GM19239 (cell line): Measurements from ENCODE around the gene POMT1.
"Not testable (repeated sequence)": the region's sequence is repeated elsewhere in the genome, so short reads cannot be mapped to it uniquely, and the experiment has no call there.

Experiments
- DNase-seq: peaks from one replicate; pipeline ENCODE4 v3.0.0; 2011; ENCODE audit warnings: low spot score; ENCODE audit not compliant: insufficient read length
- FAIRE-seq: peaks from 2 replicates; lab custom pipeline; 2011; peaks lifted over from hg19 to GRCh38; lab: Jason Lieb, UNC

POMT1 gene

DNA sequence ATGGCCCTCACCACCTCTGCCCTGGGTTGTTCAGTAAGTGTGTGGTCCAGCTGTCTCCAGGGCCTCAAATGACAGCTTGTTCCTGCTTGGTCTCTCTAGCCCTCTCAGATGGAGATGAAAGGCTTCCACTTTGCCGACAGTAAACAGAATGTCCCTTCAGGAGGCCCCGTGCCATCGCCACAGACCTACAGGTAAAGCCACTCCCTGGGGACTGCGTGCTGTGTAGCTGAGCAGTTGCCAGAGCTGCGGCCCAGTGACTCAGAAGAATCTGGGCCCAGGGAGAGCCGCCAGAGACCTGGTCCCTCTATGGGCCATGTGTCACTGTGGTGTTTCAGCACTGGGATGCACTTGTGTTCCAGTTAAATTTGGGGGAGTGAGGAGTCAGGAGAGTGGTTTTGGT is 10.6 kb upstream of the POMT1 start:
- FAIRE-seq (no peak), DNase-seq (no peak)

DNA sequence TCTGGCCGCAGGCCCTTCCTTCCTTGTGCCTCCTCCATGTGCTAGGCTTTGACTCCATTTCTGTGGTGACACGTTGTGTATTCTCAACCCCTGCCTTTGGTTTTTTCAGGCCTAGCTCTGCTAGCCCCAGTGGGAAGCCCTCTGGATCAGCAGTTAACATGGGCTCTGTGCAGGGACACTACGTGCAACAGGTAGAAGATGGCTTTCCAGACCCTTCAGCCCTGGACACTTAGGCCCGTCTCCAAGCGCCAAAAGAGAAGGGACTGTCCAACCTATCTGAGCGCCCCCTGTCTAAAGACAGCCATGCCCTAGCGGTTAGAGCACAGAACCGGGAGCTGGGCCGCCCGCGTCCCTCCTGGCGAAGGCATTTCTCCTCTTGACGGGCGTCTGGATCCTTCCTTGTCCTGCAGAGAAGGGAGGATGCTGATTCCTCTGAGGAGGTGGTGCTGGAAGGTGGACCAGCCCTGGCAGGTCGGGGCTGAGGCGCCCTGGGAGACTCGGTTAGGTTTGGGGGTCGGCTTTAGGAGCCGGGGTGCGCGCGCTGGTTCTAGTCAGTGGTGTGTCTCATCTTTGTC is 8.3 kb upstream of the POMT1 start:
- no peak for DNase-seq
- no peak for FAIRE-seq

DNA sequence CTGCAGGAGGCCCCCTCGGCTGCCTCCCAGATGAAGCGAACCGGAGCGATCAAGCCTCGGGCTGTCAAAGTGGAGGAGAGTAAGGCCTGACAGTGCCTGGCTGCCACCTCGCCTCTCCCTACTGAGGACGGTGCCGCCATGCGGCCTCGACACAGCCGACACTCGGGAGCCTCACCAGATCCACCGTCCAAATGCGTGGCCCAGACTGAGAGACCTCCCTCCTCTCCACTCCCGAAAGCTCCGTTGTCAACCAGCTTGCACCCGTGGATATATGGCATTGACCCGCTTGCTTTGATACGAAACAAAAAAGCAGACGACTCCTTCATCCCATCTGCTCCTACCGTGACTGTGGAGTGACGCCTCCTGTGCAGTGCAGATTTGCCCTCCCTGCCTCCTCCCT is 6.9 kb upstream of the POMT1 start:
- DNase-seq = no peak
- FAIRE-seq = no peak

DNA sequence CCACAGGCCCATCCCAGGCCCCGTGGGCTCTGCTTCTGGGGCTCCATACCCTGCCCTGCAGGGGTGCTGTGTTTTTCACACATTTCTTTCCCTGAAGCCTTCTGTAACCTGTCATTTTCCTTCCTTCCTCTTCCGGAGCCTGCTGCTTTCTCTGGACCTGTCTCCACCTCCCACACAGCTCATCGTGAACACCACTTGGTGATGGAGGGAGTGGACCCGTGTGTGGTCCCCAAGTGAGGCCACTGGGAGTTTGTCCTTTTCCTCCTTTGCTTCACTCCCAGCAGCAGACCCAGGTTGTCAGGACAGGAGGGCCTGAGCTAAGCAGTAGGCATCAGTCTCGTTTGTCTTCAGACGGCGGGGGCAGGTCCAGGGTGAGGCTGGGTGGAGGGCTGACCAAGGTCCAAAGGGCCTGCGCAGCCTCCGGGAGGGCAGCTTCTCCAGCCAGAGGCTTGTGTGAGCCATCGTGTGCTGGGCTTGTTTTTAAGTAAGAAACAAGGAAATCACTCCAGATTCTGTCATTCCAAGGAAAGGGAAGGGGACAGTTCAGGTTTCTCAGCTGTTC is 5.8 kb upstream of the POMT1 start:
- FAIRE-seq = no peak
- DNase-seq = no peak

DNA sequence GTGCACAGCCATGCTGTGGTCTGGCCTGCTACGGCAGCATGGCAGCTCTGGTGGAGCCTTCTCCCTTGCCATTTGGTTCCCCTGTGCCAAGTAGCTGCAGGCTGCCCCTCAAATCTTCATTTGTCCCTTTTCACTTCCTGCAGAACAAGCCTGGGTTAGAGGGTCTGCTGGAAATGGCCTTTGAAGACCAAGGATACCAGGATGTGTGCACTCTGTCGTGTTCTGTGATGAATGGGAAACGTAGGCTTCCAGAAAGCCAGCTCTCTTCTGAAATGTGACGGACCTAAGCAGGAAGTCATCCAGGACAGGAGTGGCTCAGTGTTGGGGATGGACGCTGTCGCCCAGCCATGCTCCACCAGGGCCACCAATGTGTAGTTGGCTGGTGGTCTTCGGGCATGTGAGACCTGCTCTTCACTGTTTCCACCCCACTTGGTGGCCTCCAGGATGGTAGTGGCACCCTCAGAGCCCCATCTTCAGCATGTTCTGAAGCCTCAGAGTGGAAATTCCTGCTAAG is 3.4 kb upstream of the POMT1 start:
- FAIRE-seq (no peak), DNase-seq (no peak)

DNA sequence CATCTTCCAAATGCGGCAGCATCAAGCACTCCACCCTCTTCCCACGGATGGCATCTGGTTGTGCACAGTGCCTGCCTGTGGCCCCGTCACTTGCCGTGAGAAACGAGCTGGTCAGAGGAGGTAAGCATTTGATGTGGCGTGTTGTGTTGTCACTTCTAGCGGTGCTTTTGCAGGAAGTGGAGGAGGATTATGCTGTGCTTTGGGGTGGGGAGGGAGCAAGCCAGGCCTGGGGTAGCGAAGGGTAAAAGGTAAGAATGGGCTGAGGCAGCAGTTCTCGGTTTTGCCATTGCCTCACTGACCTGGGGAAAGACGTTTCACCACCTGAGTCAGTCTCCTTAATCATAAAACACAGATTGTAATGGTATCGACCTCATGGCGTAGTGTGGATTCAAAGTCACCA is 2.3 kb upstream of the POMT1 start:
- no peak for FAIRE-seq
- DNase-seq = no peak

DNA sequence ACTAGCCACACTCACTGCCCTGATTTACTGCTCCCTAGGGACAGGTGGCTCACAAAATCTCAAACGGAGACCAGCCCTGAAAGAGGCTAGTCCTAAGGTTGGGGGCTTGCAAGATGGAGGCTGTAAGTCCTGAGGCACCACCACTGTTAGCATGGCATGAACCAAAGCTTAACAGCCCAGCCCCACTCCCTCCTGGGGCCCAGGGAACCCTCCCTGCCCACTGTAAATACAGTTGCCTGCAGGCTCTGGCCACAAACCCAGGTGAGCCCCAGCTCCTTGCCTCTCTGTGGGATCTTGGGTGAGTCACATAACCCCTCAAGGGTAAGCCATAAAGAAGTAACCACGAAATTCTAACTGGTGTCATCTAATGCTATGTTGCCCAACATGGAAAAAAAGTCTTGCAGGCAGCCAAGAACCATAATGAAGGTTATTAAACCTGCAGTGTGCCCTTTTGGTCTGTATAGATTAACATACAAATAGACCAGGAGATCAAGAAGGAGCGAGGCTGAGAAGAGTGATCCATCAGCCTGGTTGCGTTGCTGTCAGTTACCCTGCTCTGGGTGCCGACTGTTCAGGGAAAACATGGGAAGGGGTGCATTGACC is 1.7 kb upstream of the POMT1 start:
- FAIRE-seq (no peak), DNase-seq (no peak)

DNA sequence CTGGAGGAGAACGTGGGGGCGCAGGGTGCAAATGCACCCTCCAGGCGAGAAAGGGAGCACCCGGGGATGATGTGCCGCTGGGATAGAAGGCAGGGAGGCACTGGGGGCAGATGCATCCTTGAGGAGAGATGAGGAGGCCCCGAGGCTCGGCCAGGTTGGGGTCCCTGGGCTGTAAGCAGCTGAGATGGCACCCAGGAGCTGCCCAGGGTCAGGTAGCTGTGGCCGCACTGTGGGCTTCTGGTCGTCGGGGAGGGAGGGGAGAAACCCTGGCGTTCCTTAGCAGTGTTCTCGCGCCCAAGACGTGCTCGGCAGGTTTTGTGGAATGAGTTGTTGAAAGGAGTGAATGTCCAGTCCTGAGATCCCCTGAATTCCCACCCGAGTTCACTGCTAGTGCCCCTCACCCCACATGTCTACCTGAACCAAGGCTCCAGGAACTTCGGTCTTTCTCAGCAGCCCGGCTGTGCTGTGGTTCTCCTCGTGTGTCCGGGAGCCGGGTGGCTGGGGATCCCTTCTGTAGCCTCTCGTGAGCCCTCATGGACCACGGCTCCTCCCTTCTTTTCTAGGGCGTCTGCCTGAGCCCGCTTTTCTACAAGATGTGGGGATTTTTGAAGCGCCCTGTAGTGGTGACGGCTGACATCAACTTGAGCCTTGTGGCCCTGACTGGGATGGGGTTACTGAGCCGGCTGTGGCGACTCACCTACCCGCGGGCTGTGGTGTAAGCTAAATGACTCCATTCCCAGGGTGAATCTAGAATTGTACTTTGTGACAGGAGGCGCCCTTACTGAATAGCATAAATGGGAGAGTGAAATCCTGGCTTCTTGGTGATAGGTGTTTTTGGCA is 1.1 kb downstream of the POMT1 start:
- DNase-seq = no peak
- no peak for FAIRE-seq

DNA sequence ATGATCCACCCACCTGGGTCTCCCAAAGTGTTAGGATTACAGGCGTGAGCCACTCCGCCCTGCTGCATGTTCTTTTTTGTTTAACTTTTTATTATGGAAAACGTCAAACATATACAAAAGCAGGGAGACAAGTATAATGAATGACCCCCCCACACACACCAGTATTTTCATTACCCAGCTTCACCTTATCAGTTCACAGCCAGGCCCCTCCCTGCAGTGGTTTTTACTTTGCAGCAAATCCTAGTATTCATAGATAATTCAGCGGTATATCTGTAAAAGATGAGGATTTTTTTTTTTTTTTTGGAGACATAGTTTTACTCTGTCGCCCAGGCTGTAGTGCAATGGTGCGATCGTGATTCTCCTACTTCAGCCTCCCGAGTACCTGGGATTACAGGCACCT is 2.3 kb downstream of the POMT1 start:
- no peak for DNase-seq
- FAIRE-seq = no peak

DNA sequence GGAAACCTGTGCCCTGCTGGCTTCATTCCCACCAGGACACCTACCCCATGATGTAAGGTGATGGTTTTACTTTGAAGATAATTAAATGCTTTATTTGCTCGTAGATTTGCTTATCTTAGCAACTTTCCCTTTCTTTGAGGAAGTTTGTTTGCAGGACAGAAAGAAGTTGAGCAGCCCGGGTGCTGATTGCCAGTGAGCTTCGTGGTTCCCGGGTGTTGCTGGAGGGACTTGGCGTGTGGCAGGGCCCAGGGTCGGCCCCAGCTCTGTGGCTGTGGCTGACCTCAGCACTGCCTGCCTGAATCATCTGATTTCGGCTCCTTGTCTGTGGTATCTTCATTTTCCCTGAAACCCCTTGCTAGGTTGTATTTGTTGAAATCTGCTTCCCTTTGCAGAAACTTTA is 8.7 kb downstream of the POMT1 start:
- FAIRE-seq (no peak), DNase-seq (no peak)

DNA sequence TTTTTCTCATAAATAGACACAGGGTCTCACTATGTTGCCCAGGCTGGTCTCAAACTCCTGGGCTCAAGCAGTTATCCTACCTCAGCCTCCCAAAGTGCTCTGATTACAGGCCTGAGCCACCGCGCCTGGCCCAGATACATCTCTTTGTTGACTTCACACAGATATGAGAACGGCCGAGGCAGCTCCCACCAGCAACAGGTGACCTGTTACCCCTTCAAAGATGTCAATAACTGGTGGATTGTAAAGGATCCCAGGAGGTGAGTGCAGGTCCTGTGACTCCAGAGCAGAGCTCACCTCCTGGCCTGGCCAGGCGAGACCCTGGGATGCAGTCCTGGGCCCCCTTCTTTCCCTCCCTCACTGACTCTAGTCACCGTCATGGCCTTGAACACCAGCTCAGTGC is 9.2 kb downstream of the POMT1 start:
- DNase-seq (no peak), FAIRE-seq (no peak)

DNA sequence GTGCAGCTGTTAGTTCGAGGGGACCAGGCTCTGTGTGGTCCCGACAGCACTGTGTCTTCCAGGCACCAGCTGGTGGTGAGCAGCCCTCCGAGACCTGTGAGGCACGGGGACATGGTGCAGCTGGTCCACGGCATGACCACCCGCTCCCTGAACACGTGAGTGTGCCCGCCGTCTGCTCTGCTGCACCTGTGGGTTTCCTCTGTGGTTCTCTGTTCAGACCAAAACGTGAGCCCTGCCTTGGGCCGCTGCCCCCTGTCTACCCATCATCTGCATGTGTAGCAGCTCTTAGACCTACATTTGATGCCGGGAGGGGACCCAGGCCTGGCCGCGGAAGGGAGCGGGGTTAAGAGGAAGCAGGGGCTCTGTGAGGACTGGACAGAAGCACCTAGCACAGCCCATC is 10.5 kb downstream of the POMT1 start:
- DNase-seq = no peak
- no peak for FAIRE-seq

DNA sequence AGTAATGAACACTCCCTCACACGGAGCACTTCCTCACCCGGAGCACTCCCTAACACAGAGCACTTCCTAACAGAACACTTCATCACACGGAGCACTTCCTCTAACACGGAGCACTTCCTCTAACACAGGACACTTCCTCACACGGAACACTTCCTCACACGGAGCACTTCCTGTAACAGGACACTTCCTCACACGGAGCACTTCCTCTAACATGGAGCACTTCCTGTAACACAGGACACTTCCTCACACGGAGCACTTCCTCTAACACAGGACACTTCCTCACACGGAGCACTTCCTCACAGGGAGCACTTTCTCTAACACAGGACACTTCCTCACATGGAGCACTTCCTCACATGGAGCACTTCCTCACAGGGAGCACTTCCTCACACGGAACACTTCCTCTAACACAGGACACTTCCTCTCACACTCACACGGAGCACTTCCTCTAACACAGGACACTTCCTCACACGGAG is 12.9 kb downstream of the POMT1 start:
- not testable (repeated sequence) for FAIRE-seq, DNase-seq

DNA sequence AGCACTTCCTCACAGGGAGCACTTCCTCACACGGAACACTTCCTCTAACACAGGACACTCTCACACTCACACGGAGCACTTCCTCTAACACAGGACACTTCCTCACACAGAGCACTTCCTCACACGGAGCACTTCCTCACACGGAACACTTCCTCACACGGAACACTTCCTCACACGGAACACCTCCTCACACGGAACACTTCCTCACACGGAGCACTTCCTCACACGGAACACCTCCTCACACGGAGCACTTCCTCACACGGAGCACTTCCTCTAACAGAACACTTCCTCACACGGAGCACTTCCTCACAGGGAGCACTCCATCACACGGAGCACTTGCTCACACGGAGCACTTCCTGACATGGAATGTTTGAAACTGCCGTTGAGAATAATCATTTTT is 13.4 kb downstream of the POMT1 start:
- DNase-seq (no peak), FAIRE-seq (no peak)

DNA sequence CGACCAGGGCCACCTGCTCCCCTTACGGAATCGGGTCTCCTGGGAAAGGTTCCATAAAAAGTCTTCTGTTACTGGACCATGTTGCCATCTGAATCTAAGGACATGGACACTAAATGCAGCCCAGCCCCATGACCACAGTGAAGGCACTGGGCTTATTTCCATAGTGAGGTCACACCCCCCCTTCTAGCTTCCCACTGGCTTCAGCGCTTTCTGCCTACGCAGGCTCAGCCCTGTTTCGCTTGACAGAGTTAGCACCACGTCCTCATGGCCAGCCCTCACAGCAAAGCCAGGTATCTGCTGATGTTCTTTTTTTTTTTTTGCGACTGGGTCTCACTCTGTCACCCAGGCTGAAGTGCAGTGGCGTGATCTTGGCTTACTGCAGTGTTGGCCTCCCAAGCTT is 14.2 kb downstream of the POMT1 start:
- FAIRE-seq (no peak), DNase-seq (no peak)

DNA sequence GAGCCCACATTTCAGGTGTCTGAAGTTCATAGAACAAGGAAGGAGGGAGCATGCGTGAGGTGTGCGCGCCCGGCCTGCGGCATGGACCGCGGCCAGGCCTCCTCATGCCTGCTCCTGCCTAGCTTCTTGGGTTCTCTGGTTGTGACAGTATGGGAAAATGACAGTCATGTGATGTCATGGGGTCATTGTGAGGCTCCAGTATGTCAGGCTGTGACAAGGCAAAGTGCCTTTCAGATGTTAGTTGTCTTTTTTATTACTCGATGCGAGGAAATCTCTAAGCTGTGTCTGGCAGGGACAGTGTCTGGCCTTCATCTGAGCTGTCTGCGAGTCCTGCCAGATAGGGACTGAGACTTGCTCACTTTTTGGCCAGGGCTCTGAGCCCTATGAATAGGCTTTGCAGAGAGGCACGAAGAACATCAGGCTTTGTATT is 15.1 kb downstream of the POMT1 start:
- DNase-seq = no peak
- no peak for FAIRE-seq

DNA sequence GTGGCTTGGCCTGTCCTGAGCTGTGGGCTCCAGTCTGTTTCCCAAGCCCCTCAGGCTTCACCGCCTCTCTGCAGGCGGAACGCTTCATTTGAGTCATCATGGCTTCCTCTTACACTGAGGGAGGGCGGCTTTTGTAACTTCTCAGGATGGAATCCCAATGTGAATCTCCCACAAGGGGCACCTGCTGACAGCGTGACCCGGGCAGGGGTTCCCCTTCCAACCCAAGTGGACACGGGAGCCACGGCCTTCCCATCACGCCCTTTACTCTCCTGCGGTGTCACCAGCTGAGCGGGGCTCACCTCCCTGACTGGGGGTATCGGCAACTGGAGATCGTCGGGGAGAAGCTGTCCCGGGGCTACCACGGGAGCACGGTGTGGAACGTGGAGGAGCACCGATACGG is 15.8 kb downstream of the POMT1 start:
- no peak for FAIRE-seq
- no peak for DNase-seq

DNA sequence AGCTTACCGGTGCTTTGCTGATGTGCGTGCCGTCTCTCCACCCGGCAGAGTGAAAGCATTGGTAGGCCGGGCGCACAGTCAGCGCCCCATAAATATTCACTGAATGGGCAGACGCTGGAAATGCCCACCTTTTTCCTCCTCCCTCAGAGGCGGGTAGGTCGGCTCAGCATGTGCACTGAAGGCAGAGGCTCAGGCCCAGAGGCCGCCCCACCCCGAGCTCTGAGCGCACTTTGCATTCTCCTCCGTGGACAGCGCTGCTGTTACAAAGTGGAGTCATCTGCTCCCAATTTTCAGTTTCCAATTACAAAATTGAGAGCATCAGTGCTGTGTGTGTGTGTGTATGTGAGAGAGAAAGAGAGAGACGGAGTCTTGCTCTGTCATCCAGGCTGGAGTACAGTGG is 17.8 kb downstream of the POMT1 start:
- DNase-seq (no peak), FAIRE-seq (no peak)

DNA sequence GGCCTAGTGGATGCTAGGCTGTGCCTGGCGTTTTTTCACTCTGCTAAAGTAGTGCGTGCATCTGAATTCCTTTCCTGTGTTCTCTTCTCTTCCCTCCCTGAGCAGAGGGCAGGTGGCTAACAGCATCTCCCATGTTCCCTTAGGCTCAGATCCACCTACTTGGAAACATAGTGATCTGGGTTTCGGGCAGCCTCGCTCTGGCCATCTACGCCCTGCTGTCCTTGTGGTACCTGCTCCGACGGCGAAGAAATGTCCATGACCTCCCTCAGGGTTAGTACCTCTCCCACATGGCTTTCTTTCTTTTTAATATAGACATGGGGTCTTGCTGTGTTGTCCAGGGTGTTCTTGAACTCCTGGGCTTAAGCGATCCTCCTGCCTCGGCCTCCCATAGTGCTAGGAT is 18.5 kb downstream of the POMT1 start:
- no peak for FAIRE-seq
- no peak for DNase-seq

DNA sequence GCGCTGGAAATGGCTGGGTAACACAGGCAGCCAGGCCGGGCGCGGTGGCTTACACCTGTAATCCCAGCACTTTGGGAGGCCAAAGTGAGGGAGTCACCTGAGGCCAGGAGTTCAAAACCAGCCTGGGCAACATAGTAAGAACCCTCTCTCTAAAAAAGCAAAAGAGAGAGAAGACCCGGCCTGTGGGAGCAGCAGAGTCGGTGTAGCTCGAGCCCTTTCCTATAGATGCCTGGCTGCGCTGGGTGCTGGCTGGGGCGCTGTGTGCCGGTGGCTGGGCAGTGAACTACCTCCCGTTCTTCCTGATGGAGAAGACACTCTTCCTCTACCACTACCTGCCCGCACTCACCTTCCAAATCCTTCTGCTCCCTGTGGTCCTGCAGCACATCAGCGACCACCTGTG is 19.1 kb downstream of the POMT1 start:
- no peak for DNase-seq
- FAIRE-seq = no peak
